ENCODE data around the gene SERPINA7. TPM values are rescaled to one million over a fixed set of nuclear protein-coding genes. Genes with fewer than 3 reads are reported as not detected.

The SERPINA7 gene
- total and polyA plus RNA-seq, 2 of the 8 experiments (the other 6 are each of a cell fraction or from before 2014, with no cell fraction given) = not detected

DNA sequence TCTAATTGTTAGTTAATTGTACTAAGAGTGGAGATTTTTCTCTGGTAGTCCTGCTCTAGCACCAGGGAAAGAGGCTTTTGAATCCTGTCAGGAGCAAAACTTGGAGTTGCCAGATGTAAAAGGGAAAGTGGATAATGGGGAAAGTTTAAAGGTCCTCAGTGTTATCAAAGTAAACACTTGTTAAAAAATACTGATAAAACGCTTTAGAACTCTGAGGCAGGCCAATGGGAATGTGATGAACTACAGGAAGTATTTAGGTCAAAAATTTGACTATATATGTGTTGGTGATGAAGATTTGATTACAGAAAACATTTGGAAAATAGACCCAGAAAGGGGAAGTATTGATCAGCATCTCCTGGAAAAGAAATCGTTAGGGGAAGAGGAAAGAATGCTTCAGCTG, 32.8 kb downstream of the SERPINA7 start:
- no peak overlapping the region for H4K5ac ChIP-seq (ENCODE audit: insufficient read length, low read depth, low read length)
- no peak overlapping the region for H4K91ac ChIP-seq (replicated peaks; ENCODE audit: insufficient read length, low read length)
- H3K27me3 ChIP-seq (replicated peaks in 1 of 4; ENCODE audit: control insufficient read depth in 3 of 4, extremely low read depth in 1 of 4, insufficient read depth in 3 of 4, low read length in 3 of 4) = no peaks in the 10 kb centered on the region
- ChIA-PET POLR2A (ENCODE audit: partially characterized antibody) (no interaction called here), CTCF (ENCODE audit: partially characterized antibody) (no interaction called here)
- FAIRE-seq (no peak), DNase-seq (ENCODE audit: low read depth in 1 of 2, low spot score in 2 of 2) (no peak)
- H2BK120ac ChIP-seq (replicated peaks; ENCODE audit: low read depth, low read length) = no peak overlapping the region
- no peaks in the 10 kb centered on the region for H3K79me2 ChIP-seq (ENCODE audit: control insufficient read depth in 1 of 2, insufficient read depth in 2 of 2, low read length in 2 of 2)
- H2BK20ac ChIP-seq (ENCODE audit: low read length) = no peak overlapping the region
- no peak overlapping the region for H3K56ac ChIP-seq (replicated peaks; ENCODE audit: insufficient read length, low read depth, low read length)
- H3K18ac ChIP-seq (ENCODE audit: extremely low read depth, low read length) = no peak overlapping the region
- H3K4me3 ChIP-seq (ENCODE audit: extremely low read depth in 1 of 4, insufficient read depth in 2 of 4, low read depth in 3 of 4, low read length in 4 of 4) = no peak overlapping the region
- H4K20me1 ChIP-seq (replicated peaks in 1 of 2; ENCODE audit: control insufficient read depth in 1 of 2, insufficient read depth in 2 of 2, low read length in 2 of 2) = no peaks in the 10 kb centered on the region
- no peak overlapping the region for H3K4me2 ChIP-seq (ENCODE audit: insufficient read depth in 1 of 2, low read depth in 2 of 2, low read length in 2 of 2)
- H3K4ac ChIP-seq (replicated peaks; ENCODE audit: insufficient read length, low read depth, low read length) = no peak overlapping the region
- 70% methylated on average over 2 of the region's 2 CpGs; no CpG with 5 or more reads in 1 of the 2 experiments for WGBS, 2 experiments (ENCODE audit: extremely low coverage in 1 of 2, insufficient coverage in 1 of 2, insufficient read length in 1 of 2, insufficient replicate concordance in 2 of 2, low coverage in 1 of 2, low lambda C conversion rate in 2 of 2, missing lambda C conversion rate in 1 of 2)
- H3K14ac ChIP-seq (ENCODE audit: insufficient read length) = no peak overlapping the region
- peaks cover 0 to 3% of the 10 kb centered on the region in 2 experiments; a peak in 1 of 4 replicates for H3K9me3 ChIP-seq (ENCODE audit: insufficient read depth in 2 of 2, low read depth in 1 of 2, low read length in 1 of 2)
- no peaks in the 10 kb centered on the region for H3K79me1 ChIP-seq (ENCODE audit: low read depth, low read length)
- no peaks in the 10 kb centered on the region for H3K36me3 ChIP-seq (ENCODE audit: control insufficient read depth in 2 of 4, insufficient read depth in 4 of 4, low read length in 3 of 4)
- no peak overlapping the region for H2BK12ac ChIP-seq (ENCODE audit: low read depth, low read length)
- no peak overlapping the region for H2AK5ac ChIP-seq (ENCODE audit: low read depth, low read length)
- H3K27ac ChIP-seq (ENCODE audit: low read depth, low read length) = no peak overlapping the region
- no peak overlapping the region for H3K9ac ChIP-seq (replicated peaks in 1 of 4; ENCODE audit: extremely low read depth in 1 of 4, low read depth in 3 of 4, low read length in 3 of 4)
- H3K23ac ChIP-seq (ENCODE audit: insufficient read length) = no peak overlapping the region
- no peak overlapping the region for H2BK15ac ChIP-seq (ENCODE audit: low read length)
- H3K4me1 ChIP-seq (replicated peaks in 1 of 4; ENCODE audit: control insufficient read depth in 3 of 4, insufficient read depth in 4 of 4, low read length in 3 of 4) = no peaks in the 10 kb centered on the region
- H3K23me2 ChIP-seq (ENCODE audit: low read depth, low read length) = no peaks in the 10 kb centered on the region
- H4K8ac ChIP-seq (ENCODE audit: extremely low read depth, insufficient read depth, low read length) = no peak overlapping the region
- no peak overlapping the region for H2BK5ac ChIP-seq (ENCODE audit: low read depth, low read length)
- no peak overlapping the region for H2AFZ ChIP-seq (ENCODE audit: low read length)
- TF ChIP-seq TAF7 (optimal IDR thresholded peaks at IDR 0.05; ENCODE audit: borderline replicate concordance, low read depth, low read length) (no peak), SIX5 (IDR thresholded peaks at IDR 0.05; ENCODE audit: low read depth, low read length) (no peak), CHD2 (IDR thresholded peaks at IDR 0.05; ENCODE audit: low read length) (no peak), FOSL1 (IDR thresholded peaks at IDR 0.05; ENCODE audit: insufficient read depth, low read depth, low read length) (no peak), RNF2 (IDR thresholded peaks at IDR 0.05; ENCODE audit: borderline replicate concordance, low read depth, low read length, missing control alignments, poor library complexity, severe bottlenecking) (no peak), TAF1 (IDR thresholded peaks at IDR 0.05; ENCODE audit: low read depth, low read length) (no peak)
- TF ChIP-seq, protein P1, sequence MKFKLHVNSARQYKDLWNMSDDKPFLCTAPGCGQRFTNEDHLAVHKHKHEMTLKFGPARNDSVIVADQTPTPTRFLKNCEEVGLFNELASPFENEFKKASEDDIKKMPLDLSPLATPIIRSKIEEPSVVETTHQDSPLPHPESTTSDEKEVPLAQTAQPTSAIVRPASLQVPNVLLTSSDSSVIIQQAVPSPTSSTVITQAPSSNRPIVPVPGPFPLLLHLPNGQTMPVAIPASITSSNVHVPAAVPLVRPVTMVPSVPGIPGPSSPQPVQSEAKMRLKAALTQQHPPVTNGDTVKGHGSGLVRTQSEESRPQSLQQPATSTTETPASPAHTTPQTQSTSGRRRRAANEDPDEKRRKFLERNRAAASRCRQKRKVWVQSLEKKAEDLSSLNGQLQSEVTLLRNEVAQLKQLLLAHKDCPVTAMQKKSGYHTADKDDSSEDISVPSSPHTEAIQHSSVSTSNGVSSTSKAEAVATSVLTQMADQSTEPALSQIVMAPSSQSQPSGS (IDR thresholded peaks at IDR 0.05; ENCODE audit: low read length) = no peak
